ENCODE data around the gene MBOAT7.

The MBOAT7 gene

DNA sequence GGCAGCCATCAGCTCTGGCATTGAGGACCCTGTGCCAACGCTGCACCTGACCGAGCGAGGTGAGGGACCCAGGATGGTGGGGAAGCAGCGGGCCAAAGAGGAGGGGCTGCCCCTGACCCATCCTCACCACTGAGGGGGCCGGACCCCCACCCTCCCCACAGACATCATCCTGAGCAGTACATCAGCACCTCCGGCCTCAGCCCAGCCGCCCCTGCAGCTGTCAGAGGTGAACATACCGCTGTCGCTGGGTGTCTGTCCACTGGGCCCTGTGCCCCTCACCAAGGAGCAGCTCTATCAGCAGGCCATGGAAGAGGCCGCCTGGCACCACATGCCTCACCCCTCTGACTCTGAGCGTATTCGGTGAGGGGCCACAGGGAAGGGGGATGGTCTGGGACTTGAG is 37.1 kb downstream of the MBOAT7 start:
- Histone ChIP-seq H3K4me3 (ENCODE audit: low read depth in 1 of 2, low read length in 1 of 2) (no peak overlapping the region), H3K27ac (no peak overlapping the region), H3K27me3 (no peaks in the 10 kb centered on the region), H3K4me1 (ENCODE audit: control insufficient read depth in 1 of 2, insufficient read depth in 1 of 2, low read depth in 1 of 2, low read length in 1 of 2) (peaks cover 4% of the 10 kb centered on the region in 2 experiments), H3K36me3 (peaks cover 100% of the 10 kb centered on the region), H3K9me3 (no peaks in the 10 kb centered on the region)
- TF ChIP-seq, protein P1, sequence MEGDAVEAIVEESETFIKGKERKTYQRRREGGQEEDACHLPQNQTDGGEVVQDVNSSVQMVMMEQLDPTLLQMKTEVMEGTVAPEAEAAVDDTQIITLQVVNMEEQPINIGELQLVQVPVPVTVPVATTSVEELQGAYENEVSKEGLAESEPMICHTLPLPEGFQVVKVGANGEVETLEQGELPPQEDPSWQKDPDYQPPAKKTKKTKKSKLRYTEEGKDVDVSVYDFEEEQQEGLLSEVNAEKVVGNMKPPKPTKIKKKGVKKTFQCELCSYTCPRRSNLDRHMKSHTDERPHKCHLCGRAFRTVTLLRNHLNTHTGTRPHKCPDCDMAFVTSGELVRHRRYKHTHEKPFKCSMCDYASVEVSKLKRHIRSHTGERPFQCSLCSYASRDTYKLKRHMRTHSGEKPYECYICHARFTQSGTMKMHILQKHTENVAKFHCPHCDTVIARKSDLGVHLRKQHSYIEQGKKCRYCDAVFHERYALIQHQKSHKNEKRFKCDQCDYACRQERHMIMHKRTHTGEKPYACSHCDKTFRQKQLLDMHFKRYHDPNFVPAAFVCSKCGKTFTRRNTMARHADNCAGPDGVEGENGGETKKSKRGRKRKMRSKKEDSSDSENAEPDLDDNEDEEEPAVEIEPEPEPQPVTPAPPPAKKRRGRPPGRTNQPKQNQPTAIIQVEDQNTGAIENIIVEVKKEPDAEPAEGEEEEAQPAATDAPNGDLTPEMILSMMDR (IDR thresholded peaks at IDR 0.05): no peak

DNA sequence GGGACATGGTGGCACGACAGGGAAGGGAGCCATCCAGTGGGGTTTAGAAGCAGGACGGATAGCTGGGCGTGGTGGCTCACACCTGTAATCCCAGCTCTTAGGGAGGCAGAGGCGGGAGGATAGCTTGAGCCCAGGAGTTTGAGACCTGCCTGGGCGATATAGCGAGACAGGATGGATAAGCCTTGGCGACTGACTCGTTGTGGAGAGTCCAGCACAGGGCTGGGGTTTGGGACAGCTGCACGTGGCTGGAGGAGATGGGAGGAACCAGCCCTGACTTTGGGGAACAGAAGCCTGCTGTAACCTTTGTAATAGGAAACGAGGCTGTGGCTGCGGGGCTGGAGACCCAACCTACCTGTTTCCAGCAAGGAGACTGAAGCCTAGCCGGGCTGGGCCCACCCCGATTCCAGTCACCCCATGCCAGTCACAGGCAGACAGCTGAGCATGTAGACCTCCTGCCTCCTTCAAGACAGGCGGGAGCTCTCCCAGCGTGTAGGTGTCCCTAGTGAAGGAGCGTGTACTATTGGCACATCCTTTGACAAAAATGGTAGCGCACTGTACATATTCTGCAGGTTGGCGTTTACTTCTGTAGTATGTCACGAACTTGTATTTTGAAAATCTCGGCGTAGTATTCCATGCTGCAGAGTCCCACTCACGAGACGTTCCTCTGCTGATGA is 37.9 kb downstream of the MBOAT7 start:
- Histone ChIP-seq H3K4me3 (ENCODE audit: low read depth in 1 of 2, low read length in 1 of 2) (no peak overlapping the region), H3K36me3 (peaks cover 100% of the 10 kb centered on the region), H3K27ac (no peak overlapping the region), H3K4me1 (ENCODE audit: control insufficient read depth in 1 of 2, insufficient read depth in 1 of 2, low read depth in 1 of 2, low read length in 1 of 2) (peaks cover 4% of the 10 kb centered on the region in 2 experiments), H3K27me3 (no peaks in the 10 kb centered on the region), H3K9me3 (no peaks in the 10 kb centered on the region)
- TF ChIP-seq, protein P1 (IDR thresholded peaks at IDR 0.05): no peak

DNA sequence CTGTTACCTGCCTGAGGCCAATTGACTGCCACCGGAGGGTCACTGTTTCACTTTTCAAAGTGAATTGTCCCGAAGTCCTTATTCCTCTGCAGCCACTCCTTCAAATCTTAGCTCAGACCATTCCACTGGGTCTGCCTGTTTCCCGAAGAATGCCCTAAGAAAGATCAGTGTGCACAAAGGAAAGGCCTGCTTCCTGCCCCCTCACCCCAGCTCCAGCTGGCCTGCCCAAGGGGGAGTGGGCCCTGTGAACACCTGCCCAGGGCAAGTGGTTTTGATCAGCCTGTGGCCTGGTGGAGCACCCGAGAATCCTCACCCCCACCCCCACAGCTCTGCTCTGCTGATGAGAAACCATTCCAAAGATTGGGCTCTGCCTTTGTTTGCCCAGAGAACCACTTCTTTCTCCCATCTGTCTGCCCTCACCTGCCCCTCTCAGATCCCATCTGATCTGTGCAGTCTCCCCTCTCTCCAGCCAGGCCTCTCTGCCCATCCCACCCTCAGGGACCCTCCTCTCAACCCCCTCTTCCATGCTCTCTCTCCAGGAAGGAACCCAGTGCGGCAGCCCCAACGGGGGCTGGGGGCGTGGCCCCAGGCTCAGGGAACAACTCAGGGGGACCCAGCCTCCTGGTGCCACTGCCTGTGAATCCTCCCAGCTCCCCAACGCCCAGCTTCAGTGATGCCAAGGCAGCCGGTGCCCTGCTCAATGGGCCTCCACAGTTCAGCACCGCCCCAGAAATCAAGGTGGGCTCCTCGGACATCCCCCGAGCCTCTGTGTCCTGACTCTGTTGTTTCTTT is 40.2 kb downstream of the MBOAT7 start:
- H3K36me3 ChIP-seq: peaks cover 100% of the 10 kb centered on the region
- no peaks in the 10 kb centered on the region for H3K9me3 ChIP-seq
- TF ChIP-seq, protein P1 (IDR thresholded peaks at IDR 0.05): no peak
- H3K4me1 ChIP-seq (ENCODE audit: control insufficient read depth in 1 of 2, insufficient read depth in 1 of 2, low read depth in 1 of 2, low read length in 1 of 2): peaks cover 4% of the 10 kb centered on the region in 2 experiments
- no peak overlapping the region for H3K27ac ChIP-seq
- no peak overlapping the region for H3K4me3 ChIP-seq (ENCODE audit: low read depth in 1 of 2, low read length in 1 of 2)
- H3K27me3 ChIP-seq: no peaks in the 10 kb centered on the region

DNA sequence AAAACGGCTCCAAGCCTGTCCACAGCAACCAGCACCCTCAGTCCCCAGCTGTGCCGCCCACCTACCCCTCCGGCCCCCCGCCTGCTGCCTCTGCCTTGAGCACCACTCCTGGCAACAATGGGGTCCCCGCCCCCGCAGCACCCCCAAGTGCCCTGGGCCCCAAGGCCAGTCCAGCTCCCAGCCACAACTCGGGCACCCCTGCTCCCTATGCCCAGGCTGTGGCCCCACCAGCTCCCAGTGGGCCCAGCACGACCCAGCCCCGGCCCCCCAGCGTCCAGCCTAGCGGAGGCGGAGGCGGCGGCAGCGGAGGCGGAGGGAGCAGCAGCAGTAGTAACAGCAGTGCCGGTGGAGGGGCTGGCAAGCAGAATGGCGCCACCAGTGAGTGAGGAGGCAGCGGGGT is 41.2 kb downstream of the MBOAT7 start:
- H3K4me3 ChIP-seq (ENCODE audit: low read depth in 1 of 2, low read length in 1 of 2): no peak overlapping the region
- no peaks in the 10 kb centered on the region for H3K27me3 ChIP-seq
- H3K36me3 ChIP-seq: peaks cover 100% of the 10 kb centered on the region
- TF ChIP-seq, protein P1 (IDR thresholded peaks at IDR 0.05): no peak
- peaks cover 4% of the 10 kb centered on the region in 2 experiments for H3K4me1 ChIP-seq (ENCODE audit: control insufficient read depth in 1 of 2, insufficient read depth in 1 of 2, low read depth in 1 of 2, low read length in 1 of 2)
- no peaks in the 10 kb centered on the region for H3K9me3 ChIP-seq
- H3K27ac ChIP-seq: no peak overlapping the region

DNA sequence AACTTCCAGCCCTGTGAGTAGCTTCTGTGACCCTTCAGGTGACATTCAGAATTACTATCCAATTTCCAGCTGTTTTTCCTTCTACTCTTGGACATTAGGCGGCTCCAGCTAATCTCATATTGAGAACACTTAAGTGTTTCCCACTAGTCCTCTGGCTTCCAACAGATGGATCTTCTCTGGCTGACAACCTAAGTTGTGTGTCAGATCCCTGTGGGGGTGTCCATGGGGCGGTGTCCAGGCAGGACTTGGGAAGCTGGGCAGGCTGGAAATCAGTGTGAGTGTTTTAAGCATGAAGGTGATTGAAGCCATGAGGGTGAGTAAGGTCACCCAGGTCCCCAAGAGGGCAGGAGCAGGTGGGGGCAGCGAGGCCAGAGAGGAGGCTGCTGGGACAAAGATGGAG is 41.7 kb downstream of the MBOAT7 start:
- TF ChIP-seq, protein P1 (IDR thresholded peaks at IDR 0.05): no peak
- no peak overlapping the region for H3K4me3 ChIP-seq (ENCODE audit: low read depth in 1 of 2, low read length in 1 of 2)
- no peak overlapping the region for H3K27ac ChIP-seq
- peaks cover 100% of the 10 kb centered on the region for H3K36me3 ChIP-seq
- no peaks in the 10 kb centered on the region for H3K27me3 ChIP-seq
- peaks cover 4% of the 10 kb centered on the region in 2 experiments for H3K4me1 ChIP-seq (ENCODE audit: control insufficient read depth in 1 of 2, insufficient read depth in 1 of 2, low read depth in 1 of 2, low read length in 1 of 2)
- no peaks in the 10 kb centered on the region for H3K9me3 ChIP-seq
